NT2/D1 (cell line): ENCODE measurements around the gene CELSR1.

Experiments
- YY1 ChIP-seq: IDR thresholded peaks from 2 replicates; pipeline ENCODE4 v1.6.1; 2011; ENCODE audit not compliant: insufficient read length, insufficient read depth
- ZNF274 ChIP-seq: IDR thresholded peaks from 2 replicates; pipeline ENCODE4 v1.6.1; 2011; ENCODE audit warnings: mild to moderate bottlenecking, low read depth, low read length

GRCh38 chr22:46366801-46367706, 170.4 kb downstream of the CELSR1 start:
- TF ChIP-seq YY1 (no peak), ZNF274 (no peak)
